Left lung (tissue), 10 donors: ENCODE results near the gene FAM131C. TPM values are rescaled to one million over a fixed set of nuclear protein-coding genes. Genes with fewer than 3 reads are reported as not detected.
A peak's percentile ranks its signal among the peaks of the same experiment; 100 is the strongest.
"Not testable (repeated sequence)": the region's sequence is repeated elsewhere in the genome, so short reads cannot be mapped to it uniquely, and the experiment has no call there.

Experiments used
- ATAC-seq: fragments of 200-7000 bp; cut with Tn5 transposase; one replicate; pipeline ENCODE4 v1.9.1; 2020; ENCODE audit warnings: moderate library complexity
- DNase-seq, 4 donors: peaks; one replicate each; pipeline ENCODE4 v3.0.0-alpha.2; 2013 to 2020
- H3K27ac ChIP-seq, 2 donors: fragments of 200-600 bp; sonication (generic) in 1 of 2; one replicate each; pipeline versions ENCODE4 v1.5.0 to v1.8.0; 2020 to 2021
- H3K27me3 ChIP-seq, 2 donors: fragments of 200-600 bp; sonication (generic) in 1 of 2; one replicate each; pipeline versions ENCODE4 v1.5.0 to v1.8.0; 2020 to 2021
- H3K36me3 ChIP-seq, 2 donors: fragments of 200-600 bp; sonication (generic) in 1 of 2; one replicate each; pipeline versions ENCODE4 v1.5.0 to v1.8.0; 2020 to 2021
- H3K4me1 ChIP-seq, 2 donors: fragments of 200-600 bp; one replicate each; pipeline ENCODE4 v1.8.0; 2021
- H3K4me3 ChIP-seq, 2 donors: fragments of 200-600 bp; sonication (generic) in 1 of 2; one replicate each; pipeline versions ENCODE4 v1.5.0 to v1.8.0; 2020 to 2021; ENCODE audit warnings: mild to moderate bottlenecking in 1 of 2
- H3K9me3 ChIP-seq, 2 donors: fragments of 200-600 bp; sonication (generic) in 1 of 2; one replicate each; pipeline versions ENCODE4 v1.5.0 to v1.8.0; 2020 to 2021
- CTCF ChIP-seq, 2 donors: fragments of 200-600 bp; sonication (generic) in 1 of 2; IDR thresholded peaks; one replicate each; pipeline versions ENCODE4 v1.5.0 to v1.8.0; 2021; ENCODE audit warnings: antibody characterized with exemption in 2 of 2
- intact Hi-C, 2 donors: fragments of 100-400 bp; cut with DNase I; formaldehyde crosslinking; loops; one replicate each; pipeline versions ENCODE4 v1.11.2 to v1.14.2; 2022
- polyA plus RNA-seq, 6 donors: library from polyadenylated mRNA; unstranded; fragments of 120-200 nt; gene quantifications; one replicate each; pipeline ENCODE4 v1.2.1, GENCODE V29; 2013; ENCODE audit not compliant: insufficient read length in 6 of 6
- total RNA-seq, 2 donors: library from RNA; stranded (reverse); fragmentation: NEBNext Ultra II Directional; extraction: Animal tissue kit (Norgen Biotek cat#: 25700); gene quantifications; one replicate each; pipeline ENCODE4 v1.2.1, GENCODE V29; 2021
- donor health status: DM: no; HTN: yes; CAD: no.
- donor health status: DM: no; HTN: no; CAD: no.

Gene FAM131C
- total and polyA plus RNA-seq, 8 donors = 0.08 to 0.21 (median 0.17) TPM; not detected in 4

- Histone ChIP-seq H3K27ac (no peak overlapping the region), H3K27me3 (peaks cover 0 to 6% of the 10 kb centered on the region in 2 donors), H3K4me3 (no peak overlapping the region), H3K36me3 (no peaks in the 10 kb centered on the region), H3K4me1 (no peaks in the 10 kb centered on the region), H3K9me3 (no peaks in the 10 kb centered on the region)
- DNase-seq (peak in 1 of 4 donors; percentile 67), ATAC-seq (no peak)
- no peak for TF ChIP-seq CTCF (IDR thresholded peaks at IDR 0.05)
- intact Hi-C loops = no loop called here
Observed at GRCh38 chr1:16043950-16044349, 29.5 kb downstream of the FAM131C start.

GRCh38 chr1:16043521-16043920, 29.9 kb downstream of the FAM131C start, which contains the start of gene CLCNKB:
Gene CLCNKB, plus strand, starts transcription at chr1:16043782. Its CDS starts 711 bp downstream, at chr1:16044493.
- ATAC-seq (no peak), DNase-seq (peak in 2 of 4 donors; percentile 46 to 54)

GRCh38 chr1:16042654-16043053, 30.8 kb downstream of the FAM131C start:
- ATAC-seq, intact Hi-C loops, H3K4me3 ChIP-seq, H3K27ac ChIP-seq, H3K36me3 ChIP-seq, H3K4me1 ChIP-seq, H3K27me3 ChIP-seq, DNase-seq, H3K9me3 ChIP-seq: not testable (repeated sequence)

More at GRCh38 chr1:16043521-16043920, 29.9 kb downstream of the FAM131C start, which contains the start of gene CLCNKB:
- Histone ChIP-seq H3K36me3 (no peaks in the 10 kb centered on the region), H3K27ac (no peak within 1 kb of the TSS), H3K4me1 (no peaks in the 10 kb centered on the region), H3K27me3 (peaks cover 0 to 1% of the 10 kb centered on the region in 2 donors), H3K9me3 (no peaks in the 10 kb centered on the region), H3K4me3 (no peak within 1 kb of the TSS)
- intact Hi-C loops = no loop called here
- no peak for TF ChIP-seq CTCF (IDR thresholded peaks at IDR 0.05)

- H3K4me3 ChIP-seq = no peak overlapping the region
- H3K36me3 ChIP-seq = no peaks in the 10 kb centered on the region
- no peak for TF ChIP-seq CTCF (IDR thresholded peaks at IDR 0.05)
- H3K27me3 ChIP-seq = no peaks in the 10 kb centered on the region
- no peak overlapping the region for H3K27ac ChIP-seq
- ATAC-seq = no peak
- no peaks in the 10 kb centered on the region for H3K4me1 ChIP-seq
- H3K9me3 ChIP-seq = no peaks in the 10 kb centered on the region
- intact Hi-C loops = no loop called here
- DNase-seq = no peak
Observed at GRCh38 chr1:16042096-16042495, 31.4 kb downstream of the FAM131C start.

- intact Hi-C loops = no loop called here
- H3K27ac ChIP-seq = no peak overlapping the region
- no peak overlapping the region for H3K4me3 ChIP-seq
- TF ChIP-seq CTCF (IDR thresholded peaks at IDR 0.05) = no peak
- H3K27me3 ChIP-seq = no peaks in the 10 kb centered on the region
- no peaks in the 10 kb centered on the region for H3K9me3 ChIP-seq
- no peaks in the 10 kb centered on the region for H3K36me3 ChIP-seq
- ATAC-seq (no peak), DNase-seq (peak in 1 of 4 donors; percentile 60)
- no peaks in the 10 kb centered on the region for H3K4me1 ChIP-seq
Observed at GRCh38 chr1:16041200-16041599, 32.3 kb downstream of the FAM131C start.

GRCh38 chr1:16039871-16040270, 33.6 kb downstream of the FAM131C start:
- H3K4me3 ChIP-seq, H3K4me1 ChIP-seq, H3K27me3 ChIP-seq, DNase-seq, H3K36me3 ChIP-seq, intact Hi-C loops, ATAC-seq, H3K27ac ChIP-seq, H3K9me3 ChIP-seq: not testable (repeated sequence)
